GM12878 (cell line): ENCODE measurements around the gene ITPRIPL2. TPM values are rescaled to one million over a fixed set of nuclear protein-coding genes. Genes with fewer than 3 reads are reported as not detected.
A peak's percentile ranks its signal among the peaks of the same experiment; 100 is the strongest.

Experiments
- BACH1 ChIP-seq: fragments of 450-650 bp; IDR thresholded peaks from 2 replicates; pipeline ENCODE4 v1.6.1; 2017; ENCODE audit warnings: mild to moderate bottlenecking, borderline replicate concordance
- BCL11A ChIP-seq: IDR thresholded peaks from 2 replicates; pipeline ENCODE4 v1.6.1; 2011; ENCODE audit warnings: low read depth, low read length
- BHLHE40 ChIP-seq, 2 experiments: fragments of 450-650 bp in 1 of 2; IDR thresholded peaks; 2 replicates each; pipeline ENCODE4 v1.6.1; 2011 to 2017; ENCODE audit warnings: low read depth in 2 of 2, borderline replicate concordance in 1 of 2, improper control_type of control experiment in 1 of 2, low read length in 1 of 2, mild to moderate bottlenecking in 1 of 2
- ELK1 ChIP-seq: IDR thresholded peaks from 2 replicates; pipeline ENCODE4 v1.6.1; 2012; ENCODE audit warnings: low read depth, low read length, improper control_type of control experiment
- EZH2 ChIP-seq: IDR thresholded peaks from 2 replicates; pipeline ENCODE4 v1.6.1; 2012; ENCODE audit warnings: low read depth, mild to moderate bottlenecking, control low read depth, inconsistent platforms, low read length, borderline replicate concordance; ENCODE audit not compliant: control insufficient read depth
- HCFC1 ChIP-seq: fragments of 150-350 bp; IDR thresholded peaks from 2 replicates; pipeline ENCODE4 v1.6.1; 2014; ENCODE audit warnings: low read length
- IKZF1 ChIP-seq: fragments of 450-650 bp; conservative IDR thresholded peaks from 2 replicates; pipeline ENCODE4 v1.6.1; 2017; ENCODE audit warnings: antibody characterized with exemption, mild to moderate bottlenecking
- MEF2A ChIP-seq: IDR thresholded peaks from 2 replicates; pipeline ENCODE4 v1.6.1; 2011; ENCODE audit warnings: low read depth, mild to moderate bottlenecking, low read length, moderate library complexity; ENCODE audit not compliant: insufficient read depth
- MLLT1 ChIP-seq: fragments of 450-650 bp; IDR thresholded peaks from 2 replicates; pipeline ENCODE4 v1.6.1; 2016; ENCODE audit warnings: mild to moderate bottlenecking
- NFXL1 ChIP-seq: fragments of 450-650 bp; IDR thresholded peaks from 2 replicates; pipeline ENCODE4 v1.6.1; 2017; ENCODE audit warnings: antibody characterized with exemption, mild to moderate bottlenecking, borderline replicate concordance
- NKRF ChIP-seq: fragments of 450-650 bp; conservative IDR thresholded peaks from 2 replicates; pipeline ENCODE4 v1.6.1; 2017; ENCODE audit warnings: mild to moderate bottlenecking, moderate library complexity
- PML ChIP-seq: IDR thresholded peaks from 2 replicates; pipeline ENCODE4 v1.6.1; 2012; ENCODE audit warnings: low read length, inconsistent platforms
- POLR2AphosphoS2 ChIP-seq: IDR thresholded peaks from 2 replicates; pipeline ENCODE4 v1.6.1; 2011; ENCODE audit warnings: low read depth, mild to moderate bottlenecking, low read length, improper control_type of control experiment, moderate library complexity
- RAD51 ChIP-seq: fragments of 450-650 bp; IDR thresholded peaks from 2 replicates; pipeline ENCODE4 v1.6.1; 2016; ENCODE audit warnings: moderate library complexity, mild to moderate bottlenecking, inconsistent platforms
- SP1 ChIP-seq: IDR thresholded peaks from one replicate; pipeline ENCODE4 v1.6.1; 2011; ENCODE audit warnings: low read depth, low read length
- SREBF1 ChIP-seq: IDR thresholded peaks from 2 replicates; pipeline ENCODE4 v1.6.1; 2012; ENCODE audit warnings: mild to moderate bottlenecking, low read length
- SUPT20H ChIP-seq: IDR thresholded peaks from 2 replicates; pipeline ENCODE4 v1.6.1; 2011; ENCODE audit warnings: low read depth, mild to moderate bottlenecking, low read length, moderate library complexity, borderline replicate concordance; ENCODE audit not compliant: control insufficient read depth
- TBL1XR1 ChIP-seq: IDR thresholded peaks from 2 replicates; pipeline ENCODE4 v1.6.1; 2012; ENCODE audit warnings: low read depth, low read length, improper control_type of control experiment
- ZNF384 ChIP-seq: IDR thresholded peaks from 2 replicates; pipeline ENCODE4 v1.6.1; 2012; ENCODE audit warnings: low read depth, mild to moderate bottlenecking, low read length, improper control_type of control experiment, borderline replicate concordance
- ZZZ3 ChIP-seq: IDR thresholded peaks from 2 replicates; pipeline ENCODE4 v1.6.1; 2011; ENCODE audit warnings: low read depth; ENCODE audit not compliant: control insufficient read depth, insufficient read length
- polyA plus RNA-seq, 11 experiments: library from polyadenylated mRNA; depleted of rRNA in 4 of 11; unstranded in 6 of 11; stranded (reverse) in 5 of 11; fragments of >200 nt; fragmentation: Nextera tagmentation in 4 of 11; fragmentation: Illumina TruSeq in 1 of 11; extraction: Ambion mirVana in 4 of 11; extraction: Trizol in 1 of 11; gene quantifications; 1 replicate in 1 of 11; 2 replicates in 10 of 11; pipeline versions ENCODE4 v1.2.1 to v1.2.3, GENCODE V29; 2011 to 2016; ENCODE audit warnings: inconsistent platforms in 2 of 11, missing spikeins in 2 of 11, low read depth in 1 of 11
- total RNA-seq, 4 experiments: library from RNA; depleted of rRNA in 3 of 4; stranded (reverse); fragments of >200 nt in 3 of 4; fragmentation: Illumina TruSeq in 1 of 4; extraction: Trizol in 1 of 4; gene quantifications; 2 replicates each; pipeline versions ENCODE4 v1.2.1 to v1.2.3, GENCODE V29; 2013 to 2021
- TF ChIP-seq, protein P1 (sequence below): IDR thresholded peaks from 2 replicates; pipeline ENCODE4 v1.6.1; 2012; ENCODE audit warnings: low read length, inconsistent platforms
- TF ChIP-seq, protein P2 (sequence below): fragments of 450-650 bp; formaldehyde crosslinking; IDR thresholded peaks from 2 replicates; pipeline ENCODE4 v1.5.0; 2022; ENCODE audit warnings: mild to moderate bottlenecking, missing genetic modification characterization

Gene ITPRIPL2
- total and polyA plus RNA-seq, 10 of the 15 experiments (the other 5 are each of a cell fraction or from before 2014, with no cell fraction given): 0.48 to 14.3 (median 3.5) TPM

- TF ChIP-seq, protein P1, sequence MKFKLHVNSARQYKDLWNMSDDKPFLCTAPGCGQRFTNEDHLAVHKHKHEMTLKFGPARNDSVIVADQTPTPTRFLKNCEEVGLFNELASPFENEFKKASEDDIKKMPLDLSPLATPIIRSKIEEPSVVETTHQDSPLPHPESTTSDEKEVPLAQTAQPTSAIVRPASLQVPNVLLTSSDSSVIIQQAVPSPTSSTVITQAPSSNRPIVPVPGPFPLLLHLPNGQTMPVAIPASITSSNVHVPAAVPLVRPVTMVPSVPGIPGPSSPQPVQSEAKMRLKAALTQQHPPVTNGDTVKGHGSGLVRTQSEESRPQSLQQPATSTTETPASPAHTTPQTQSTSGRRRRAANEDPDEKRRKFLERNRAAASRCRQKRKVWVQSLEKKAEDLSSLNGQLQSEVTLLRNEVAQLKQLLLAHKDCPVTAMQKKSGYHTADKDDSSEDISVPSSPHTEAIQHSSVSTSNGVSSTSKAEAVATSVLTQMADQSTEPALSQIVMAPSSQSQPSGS: no peak
- no peak for TF ChIP-seq SUPT20H
- TF ChIP-seq IKZF1: no peak
- TF ChIP-seq ZNF384: peak; percentile 5; the same call in 1 of the 2 replicates
- no peak for TF ChIP-seq SREBF1
- TF ChIP-seq MEF2A: no peak
- TF ChIP-seq ELK1: no peak
- TF ChIP-seq NFXL1: no peak
- no peak for TF ChIP-seq TBL1XR1
- 0 out of 2 replicates have a peak, but pooled peaks have one; percentile 34 for TF ChIP-seq BCL11A
- TF ChIP-seq MLLT1: no peak
- TF ChIP-seq, protein P2, sequence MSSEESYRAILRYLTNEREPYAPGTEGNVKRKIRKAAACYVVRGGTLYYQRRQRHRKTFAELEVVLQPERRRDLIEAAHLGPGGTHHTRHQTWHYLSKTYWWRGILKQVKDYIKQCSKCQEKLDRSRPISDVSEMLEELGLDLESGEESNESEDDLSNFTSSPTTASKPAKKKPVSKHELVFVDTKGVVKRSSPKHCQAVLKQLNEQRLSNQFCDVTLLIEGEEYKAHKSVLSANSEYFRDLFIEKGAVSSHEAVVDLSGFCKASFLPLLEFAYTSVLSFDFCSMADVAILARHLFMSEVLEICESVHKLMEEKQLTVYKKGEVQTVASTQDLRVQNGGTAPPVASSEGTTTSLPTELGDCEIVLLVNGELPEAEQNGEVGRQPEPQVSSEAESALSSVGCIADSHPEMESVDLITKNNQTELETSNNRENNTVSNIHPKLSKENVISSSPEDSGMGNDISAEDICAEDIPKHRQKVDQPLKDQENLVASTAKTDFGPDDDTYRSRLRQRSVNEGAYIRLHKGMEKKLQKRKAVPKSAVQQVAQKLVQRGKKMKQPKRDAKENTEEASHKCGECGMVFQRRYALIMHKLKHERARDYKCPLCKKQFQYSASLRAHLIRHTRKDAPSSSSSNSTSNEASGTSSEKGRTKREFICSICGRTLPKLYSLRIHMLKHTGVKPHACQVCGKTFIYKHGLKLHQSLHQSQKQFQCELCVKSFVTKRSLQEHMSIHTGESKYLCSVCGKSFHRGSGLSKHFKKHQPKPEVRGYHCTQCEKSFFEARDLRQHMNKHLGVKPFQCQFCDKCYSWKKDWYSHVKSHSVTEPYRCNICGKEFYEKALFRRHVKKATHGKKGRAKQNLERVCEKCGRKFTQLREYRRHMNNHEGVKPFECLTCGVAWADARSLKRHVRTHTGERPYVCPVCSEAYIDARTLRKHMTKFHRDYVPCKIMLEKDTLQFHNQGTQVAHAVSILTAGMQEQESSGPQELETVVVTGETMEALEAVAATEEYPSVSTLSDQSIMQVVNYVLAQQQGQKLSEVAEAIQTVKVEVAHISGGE (CRISPR knock-in tag): no peak
- no peak for TF ChIP-seq SP1
- TF ChIP-seq ZZZ3: no peak
- TF ChIP-seq RAD51: no peak
- TF ChIP-seq BHLHE40 (IDR thresholded peaks at IDR 0.05; ENCODE audit: borderline replicate concordance in 1 of 2, low read depth in 2 of 2, low read length in 1 of 2): no peak
- no peak for TF ChIP-seq POLR2AphosphoS2
- no peak for TF ChIP-seq NKRF
- TF ChIP-seq HCFC1: no peak
- TF ChIP-seq BACH1: no peak
- TF ChIP-seq PML: no peak
- no peak for TF ChIP-seq EZH2
Observed at GRCh38 chr16:19119564-19119963, 5.8 kb downstream of the ITPRIPL2 start (continued).
